Activated T-helper 2 cell treated with anti-CD3 and anti-CD28 coated beads, Interferon-gamma antibody, Interleukin-2, Interleukin-4, amounts not matched to agents 10 μg/mL and 5 μg/mL and 100 μg/mL, durations not matched to agents 14 hours and 24 hours and 36 hours (primary cell): ENCODE measurements around the gene GAP43. TPM values are rescaled to one million over a fixed set of nuclear protein-coding genes. Genes with fewer than 3 reads are reported as not detected.

Experiments used
- DNase-seq: peaks from one replicate; pipeline ENCODE4 v3.0.0; 2021; ENCODE audit warnings: low spot score
- H3K27ac Mint-ChIP-seq: one replicate; pipeline ENCODE4 v1.8.0; 2021; ENCODE audit warnings: mixed read lengths
- H3K27me3 Mint-ChIP-seq: one replicate; pipeline ENCODE4 v1.8.0; 2021; ENCODE audit warnings: low read depth, mixed read lengths
- H3K36me3 Mint-ChIP-seq: one replicate; pipeline ENCODE4 v1.8.0; 2021; ENCODE audit warnings: low read depth, mixed read lengths
- H3K4me1 Mint-ChIP-seq: one replicate; pipeline ENCODE4 v1.8.0; 2021; ENCODE audit warnings: low read depth, mixed read lengths
- H3K4me3 Mint-ChIP-seq: one replicate; pipeline ENCODE4 v1.8.0; 2021; ENCODE audit warnings: low read depth, mild to moderate bottlenecking, moderate library complexity, mixed read lengths
- H3K9me3 Mint-ChIP-seq: one replicate; pipeline ENCODE4 v1.8.0; 2021; ENCODE audit warnings: mixed read lengths
- intact Hi-C: fragments of 100-400 bp; cut with micrococcal nuclease; formaldehyde crosslinking; loops from one replicate; pipeline ENCODE4 v1.15.1; 2023
- total RNA-seq: library from RNA; stranded (reverse); gene quantifications from 2 replicates; pipeline ENCODE4 v1.2.3, GENCODE V29; 2022

The GAP43 gene
- total RNA-seq = not detected in 2 replicates

- H3K27me3 Mint-ChIP-seq = peaks cover 48% of the 10 kb centered on the region
- no peak within 1 kb of the TSS for H3K4me3 Mint-ChIP-seq
- intact Hi-C loops = no loop called here
- H3K9me3 Mint-ChIP-seq = no peaks in the 10 kb centered on the region
- H3K27ac Mint-ChIP-seq = no peak within 1 kb of the TSS
- DNase-seq = no peak
- no peaks in the 10 kb centered on the region for H3K36me3 Mint-ChIP-seq
- peaks cover 8% of the 10 kb centered on the region for H3K4me1 Mint-ChIP-seq
These were observed at the start of gene GAP43 for GRCh38 chr3:115623044-115623868. Gene GAP43 (plus strand): TSS chr3:115623510. CDS start chr3:115623690, 180 bp downstream.

- no peak for DNase-seq
- Mint-ChIP-seq H3K27ac (no peak overlapping the region), H3K4me3 (no peak overlapping the region), H3K9me3 (no peaks in the 10 kb centered on the region), H3K4me1 (no peaks in the 10 kb centered on the region), H3K27me3 (no peaks in the 10 kb centered on the region), H3K36me3 (no peaks in the 10 kb centered on the region)
- intact Hi-C loops = no loop called here
These were observed 46.9 kb upstream of the GAP43 start for GRCh38 chr3:115576325-115576875.

GRCh38 chr3:115577000-115577399, 46.3 kb upstream of the GAP43 start:
- Mint-ChIP-seq H3K4me3 (no peak overlapping the region), H3K9me3 (no peaks in the 10 kb centered on the region), H3K27me3 (peaks cover 4% of the 10 kb centered on the region), H3K27ac (no peak overlapping the region), H3K36me3 (no peaks in the 10 kb centered on the region), H3K4me1 (no peaks in the 10 kb centered on the region)
- no peak for DNase-seq
- intact Hi-C loops = no loop called here

GRCh38 chr3:115578331-115578730, 45.0 kb upstream of the GAP43 start:
- Mint-ChIP-seq H3K4me1 (no peaks in the 10 kb centered on the region), H3K27me3 (peaks cover 4% of the 10 kb centered on the region), H3K36me3 (no peaks in the 10 kb centered on the region), H3K27ac (no peak overlapping the region), H3K4me3 (no peak overlapping the region), H3K9me3 (no peaks in the 10 kb centered on the region)
- no peak for DNase-seq
- intact Hi-C loops = no loop called here

- DNase-seq = no peak
- no peak overlapping the region for H3K27ac Mint-ChIP-seq
- intact Hi-C loops = no loop called here
These were observed 42.7 kb upstream of the GAP43 start for GRCh38 chr3:115580566-115580965.

GRCh38 chr3:115581362-115582135, 41.8 kb upstream of the GAP43 start:
- no peaks in the 10 kb centered on the region for H3K9me3 Mint-ChIP-seq

More at GRCh38 chr3:115580566-115580965, 42.7 kb upstream of the GAP43 start:
- H3K4me1 Mint-ChIP-seq = no peaks in the 10 kb centered on the region
- no peaks in the 10 kb centered on the region for H3K36me3 Mint-ChIP-seq
- H3K9me3 Mint-ChIP-seq = no peaks in the 10 kb centered on the region
- H3K27me3 Mint-ChIP-seq = peaks cover 4% of the 10 kb centered on the region
- no peak overlapping the region for H3K4me3 Mint-ChIP-seq

GRCh38 chr3:115588201-115589115, 34.9 kb upstream of the GAP43 start:
- intact Hi-C loops = no loop called here
- Mint-ChIP-seq H3K36me3 (no peaks in the 10 kb centered on the region), H3K27me3 (no peaks in the 10 kb centered on the region), H3K27ac (no peak overlapping the region), H3K9me3 (no peaks in the 10 kb centered on the region), H3K4me3 (no peak overlapping the region), H3K4me1 (no peaks in the 10 kb centered on the region)
- no peak for DNase-seq

More at GRCh38 chr3:115581362-115582135, 41.8 kb upstream of the GAP43 start:
- Mint-ChIP-seq H3K27me3 (peaks cover 4% of the 10 kb centered on the region), H3K36me3 (no peaks in the 10 kb centered on the region), H3K4me1 (no peaks in the 10 kb centered on the region), H3K4me3 (no peak overlapping the region), H3K27ac (no peak overlapping the region)
- DNase-seq = no peak
- intact Hi-C loops = no loop called here

GRCh38 chr3:115590873-115591272, 32.4 kb upstream of the GAP43 start:
- H3K27me3 Mint-ChIP-seq = no peaks in the 10 kb centered on the region
- H3K9me3 Mint-ChIP-seq = peaks cover 9% of the 10 kb centered on the region
- H3K4me1 Mint-ChIP-seq = no peaks in the 10 kb centered on the region
- H3K36me3 Mint-ChIP-seq = no peaks in the 10 kb centered on the region
- no peak for DNase-seq
- intact Hi-C loops = no loop called here
- no peak overlapping the region for H3K4me3 Mint-ChIP-seq
- no peak overlapping the region for H3K27ac Mint-ChIP-seq

- no peak for DNase-seq
- Mint-ChIP-seq H3K4me3 (no peak overlapping the region), H3K9me3 (peaks cover 9% of the 10 kb centered on the region), H3K4me1 (no peaks in the 10 kb centered on the region), H3K36me3 (no peaks in the 10 kb centered on the region), H3K27ac (no peak overlapping the region), H3K27me3 (no peaks in the 10 kb centered on the region)
- intact Hi-C loops = no loop called here
These were observed 27.6 kb upstream of the GAP43 start for GRCh38 chr3:115595611-115596275.

- no peaks in the 10 kb centered on the region for H3K4me1 Mint-ChIP-seq
- H3K27me3 Mint-ChIP-seq = peaks cover 2% of the 10 kb centered on the region
- no peak overlapping the region for H3K4me3 Mint-ChIP-seq
- H3K27ac Mint-ChIP-seq = no peak overlapping the region
- intact Hi-C loops = no loop called here
- DNase-seq = no peak
- H3K36me3 Mint-ChIP-seq = no peaks in the 10 kb centered on the region
- H3K9me3 Mint-ChIP-seq = peaks cover 9% of the 10 kb centered on the region
These were observed 25.1 kb upstream of the GAP43 start for GRCh38 chr3:115598216-115598615.

GRCh38 chr3:115602194-115602593, 21.1 kb upstream of the GAP43 start:
- H3K36me3 Mint-ChIP-seq = no peaks in the 10 kb centered on the region
- no peaks in the 10 kb centered on the region for H3K9me3 Mint-ChIP-seq
- no peak overlapping the region for H3K4me3 Mint-ChIP-seq
- peaks cover 2% of the 10 kb centered on the region for H3K27me3 Mint-ChIP-seq
- H3K27ac Mint-ChIP-seq = no peak overlapping the region
- H3K4me1 Mint-ChIP-seq = no peaks in the 10 kb centered on the region
- intact Hi-C loops = no loop called here
- no peak for DNase-seq

GRCh38 chr3:115611630-115612029, 11.7 kb upstream of the GAP43 start:
- H3K4me1 Mint-ChIP-seq = peaks cover 6% of the 10 kb centered on the region
- peaks cover 11% of the 10 kb centered on the region for H3K27me3 Mint-ChIP-seq
- no peaks in the 10 kb centered on the region for H3K36me3 Mint-ChIP-seq
- no peak for DNase-seq
- intact Hi-C loops = no loop called here
- no peaks in the 10 kb centered on the region for H3K9me3 Mint-ChIP-seq
- H3K27ac Mint-ChIP-seq = no peak overlapping the region
- no peak overlapping the region for H3K4me3 Mint-ChIP-seq
